ENCODE data around the gene RABGAP1L.

Gene RABGAP1L

GRCh38 chr1:174734270-174734669 is 575.0 kb downstream of the RABGAP1L start:
- H3K4me1 ChIP-seq (ENCODE audit: control extremely low read depth in 1 of 4, control insufficient read depth in 4 of 4, insufficient read depth in 4 of 4, low read length in 3 of 4) = no peaks in the 10 kb centered on the region
- no peak overlapping the region for H3K4me3 ChIP-seq (ENCODE audit: control insufficient read depth in 1 of 7, extremely low read depth in 1 of 7, insufficient read depth in 4 of 7, low read depth in 2 of 7, low read length in 6 of 7)
- CTCF ChIA-PET = interaction anchor here (1.2 kb wide), 1 partner anchor 472 kb away, joined by 4 read pairs; no protein-coding TSS in a partner anchor
- WGBS (ENCODE audit: insufficient coverage) = 100% methylated on average over 2 of the region's 2 CpGs
- H3K9me3 ChIP-seq (ENCODE audit: control extremely low read depth in 1 of 5, control insufficient read depth in 4 of 5, insufficient read depth in 2 of 5, low read depth in 1 of 5, low read length in 4 of 5) = peaks cover 0 to 9% (median 3%) of the 10 kb centered on the region in 5 experiments
- no peak for DNase-seq
- no peak overlapping the region for H3K27ac ChIP-seq (ENCODE audit: insufficient read depth in 1 of 2, low read depth in 1 of 2, low read length in 2 of 2, poor library complexity in 1 of 2, severe bottlenecking in 2 of 2)
- H3K27me3 ChIP-seq (replicated peaks in 2 of 5; ENCODE audit: control insufficient read depth in 4 of 5, insufficient read depth in 5 of 5, low read length in 4 of 5) = no peaks in the 10 kb centered on the region
- H3K36me3 ChIP-seq (ENCODE audit: control insufficient read depth in 4 of 4, insufficient read depth in 4 of 4, low read length in 3 of 4) = peaks cover 0 to 2% (median 0%) of the 10 kb centered on the region in 4 experiments
- POLR2A ChIA-PET = no interaction called here

GRCh38 chr1:174736831-174737230 is 577.5 kb downstream of the RABGAP1L start:
- no peaks in the 10 kb centered on the region for H3K27me3 ChIP-seq (replicated peaks in 2 of 5; ENCODE audit: control insufficient read depth in 4 of 5, insufficient read depth in 5 of 5, low read length in 4 of 5)
- H3K4me3 ChIP-seq (ENCODE audit: control insufficient read depth in 1 of 7, extremely low read depth in 1 of 7, insufficient read depth in 4 of 7, low read depth in 2 of 7, low read length in 6 of 7) = no peak overlapping the region
- POLR2A ChIA-PET = no interaction called here
- no peak overlapping the region for H3K27ac ChIP-seq (ENCODE audit: insufficient read depth in 1 of 2, low read depth in 1 of 2, low read length in 2 of 2, poor library complexity in 1 of 2, severe bottlenecking in 2 of 2)
- peaks cover 0 to 2% (median 0%) of the 10 kb centered on the region in 4 experiments for H3K36me3 ChIP-seq (ENCODE audit: control insufficient read depth in 4 of 4, insufficient read depth in 4 of 4, low read length in 3 of 4)
- H3K9me3 ChIP-seq (ENCODE audit: control extremely low read depth in 1 of 5, control insufficient read depth in 4 of 5, insufficient read depth in 2 of 5, low read depth in 1 of 5, low read length in 4 of 5) = peaks cover 0 to 9% (median 3%) of the 10 kb centered on the region in 5 experiments
- no peak for DNase-seq
- CTCF ChIA-PET = interaction anchor here (1.1 kb wide), 1 partner anchor 475 kb away, joined by 4 read pairs; no protein-coding TSS in a partner anchor
- WGBS (ENCODE audit: insufficient coverage) = 100% methylated on average over 2 of the region's 2 CpGs
- H3K4me1 ChIP-seq (ENCODE audit: control extremely low read depth in 1 of 4, control insufficient read depth in 4 of 4, insufficient read depth in 4 of 4, low read length in 3 of 4) = no peaks in the 10 kb centered on the region

- no peaks in the 10 kb centered on the region for H3K27me3 ChIP-seq (replicated peaks in 2 of 5; ENCODE audit: control insufficient read depth in 4 of 5, insufficient read depth in 5 of 5, low read length in 4 of 5)
- peaks cover 0 to 9% (median 3%) of the 10 kb centered on the region in 5 experiments for H3K9me3 ChIP-seq (ENCODE audit: control extremely low read depth in 1 of 5, control insufficient read depth in 4 of 5, insufficient read depth in 2 of 5, low read depth in 1 of 5, low read length in 4 of 5)
- H3K4me1 ChIP-seq (ENCODE audit: control extremely low read depth in 1 of 4, control insufficient read depth in 4 of 4, insufficient read depth in 4 of 4, low read length in 3 of 4) = peaks cover 0 to 8% (median 4%) of the 10 kb centered on the region in 4 experiments
- peaks cover 0 to 2% (median 0%) of the 10 kb centered on the region in 4 experiments for H3K36me3 ChIP-seq (ENCODE audit: control insufficient read depth in 4 of 4, insufficient read depth in 4 of 4, low read length in 3 of 4)
- H3K4me3 ChIP-seq (ENCODE audit: control insufficient read depth in 1 of 7, extremely low read depth in 1 of 7, insufficient read depth in 4 of 7, low read depth in 2 of 7, low read length in 6 of 7) = no peak overlapping the region
- POLR2A ChIA-PET = no interaction called here
- no peak overlapping the region for H3K27ac ChIP-seq (ENCODE audit: insufficient read depth in 1 of 2, low read depth in 1 of 2, low read length in 2 of 2, poor library complexity in 1 of 2, severe bottlenecking in 2 of 2)
- peak in 2 of 3 donors; percentile 22 to 48 for DNase-seq
- no CpG with 5 or more reads among the region's 2 CpGs for WGBS (ENCODE audit: insufficient coverage)
- CTCF ChIA-PET = interaction anchor here (0.6 to 3.0 kb wide), 2 partner anchors 482 to 847 kb away, joined by 3 to 11 read pairs; no protein-coding TSS in a partner anchor
Measured at GRCh38 chr1:174740249-174740968, 581.1 kb downstream of the RABGAP1L start.

GRCh38 chr1:174742805-174743653 is 583.7 kb downstream of the RABGAP1L start:
- Histone ChIP-seq H3K4me3 (ENCODE audit: control insufficient read depth in 1 of 7, extremely low read depth in 1 of 7, insufficient read depth in 4 of 7, low read depth in 2 of 7, low read length in 6 of 7) (no peak overlapping the region), H3K27ac (ENCODE audit: insufficient read depth in 1 of 2, low read depth in 1 of 2, low read length in 2 of 2, poor library complexity in 1 of 2, severe bottlenecking in 2 of 2) (no peak overlapping the region), H3K4me1 (ENCODE audit: control extremely low read depth in 1 of 4, control insufficient read depth in 4 of 4, insufficient read depth in 4 of 4, low read length in 3 of 4) (peaks cover 0 to 8% (median 4%) of the 10 kb centered on the region in 4 experiments), H3K27me3 (replicated peaks in 2 of 5; ENCODE audit: control insufficient read depth in 4 of 5, insufficient read depth in 5 of 5, low read length in 4 of 5) (no peaks in the 10 kb centered on the region), H3K36me3 (ENCODE audit: control insufficient read depth in 4 of 4, insufficient read depth in 4 of 4, low read length in 3 of 4) (no peaks in the 10 kb centered on the region), H3K9me3 (ENCODE audit: control extremely low read depth in 1 of 5, control insufficient read depth in 4 of 5, insufficient read depth in 2 of 5, low read depth in 1 of 5, low read length in 4 of 5) (no peaks in the 10 kb centered on the region)
- POLR2A ChIA-PET = no interaction called here
- CTCF ChIA-PET = interaction anchor here (0.6 to 8.0 kb wide), 4 partner anchors 11 to 484 kb away, joined by 3 to 64 read pairs (median 8); no protein-coding TSS in a partner anchor
- DNase-seq = peak in 2 of 3 donors; percentile 28 to 46
- WGBS (ENCODE audit: insufficient coverage) = 63% methylated on average over 3 of the region's 3 CpGs

GRCh38 chr1:174743654-174744561 is 584.6 kb downstream of the RABGAP1L start:
- no CpG with 5 or more reads among the region's 4 CpGs for WGBS (ENCODE audit: insufficient coverage)
- no peaks in the 10 kb centered on the region for H3K27me3 ChIP-seq (replicated peaks in 2 of 5; ENCODE audit: control insufficient read depth in 4 of 5, insufficient read depth in 5 of 5, low read length in 4 of 5)
- POLR2A ChIA-PET = no interaction called here
- H3K4me3 ChIP-seq (ENCODE audit: control insufficient read depth in 1 of 7, extremely low read depth in 1 of 7, insufficient read depth in 4 of 7, low read depth in 2 of 7, low read length in 6 of 7) = no peak overlapping the region
- no peak overlapping the region for H3K27ac ChIP-seq (ENCODE audit: insufficient read depth in 1 of 2, low read depth in 1 of 2, low read length in 2 of 2, poor library complexity in 1 of 2, severe bottlenecking in 2 of 2)
- peaks cover 0 to 8% (median 4%) of the 10 kb centered on the region in 4 experiments for H3K4me1 ChIP-seq (ENCODE audit: control extremely low read depth in 1 of 4, control insufficient read depth in 4 of 4, insufficient read depth in 4 of 4, low read length in 3 of 4)
- H3K9me3 ChIP-seq (ENCODE audit: control extremely low read depth in 1 of 5, control insufficient read depth in 4 of 5, insufficient read depth in 2 of 5, low read depth in 1 of 5, low read length in 4 of 5) = no peaks in the 10 kb centered on the region
- no peaks in the 10 kb centered on the region for H3K36me3 ChIP-seq (ENCODE audit: control insufficient read depth in 4 of 4, insufficient read depth in 4 of 4, low read length in 3 of 4)
- CTCF ChIA-PET = interaction anchor here (0.6 to 8.0 kb wide), 8 partner anchors 12 to 489 kb away, joined by 3 to 64 read pairs (median 3); no protein-coding TSS in a partner anchor
- DNase-seq = peak; percentile 50 to 80 (median 75)

- H3K27ac ChIP-seq (ENCODE audit: insufficient read depth in 1 of 2, low read depth in 1 of 2, low read length in 2 of 2, poor library complexity in 1 of 2, severe bottlenecking in 2 of 2) = no peak overlapping the region
- no peak overlapping the region for H3K4me3 ChIP-seq (ENCODE audit: control insufficient read depth in 1 of 7, extremely low read depth in 1 of 7, insufficient read depth in 4 of 7, low read depth in 2 of 7, low read length in 6 of 7)
- ChIA-PET POLR2A (no interaction called here), CTCF (interaction anchor here (1.0 to 8.0 kb wide), 8 partner anchors 13 to 490 kb away, joined by 3 to 64 read pairs (median 4); no protein-coding TSS in a partner anchor)
- H3K9me3 ChIP-seq (ENCODE audit: control extremely low read depth in 1 of 5, control insufficient read depth in 4 of 5, insufficient read depth in 2 of 5, low read depth in 1 of 5, low read length in 4 of 5) = no peaks in the 10 kb centered on the region
- DNase-seq = no peak
- no CpG with 5 or more reads among the region's 2 CpGs for WGBS (ENCODE audit: insufficient coverage)
- H3K36me3 ChIP-seq (ENCODE audit: control insufficient read depth in 4 of 4, insufficient read depth in 4 of 4, low read length in 3 of 4) = no peaks in the 10 kb centered on the region
- peaks cover 0 to 8% (median 4%) of the 10 kb centered on the region in 4 experiments for H3K4me1 ChIP-seq (ENCODE audit: control extremely low read depth in 1 of 4, control insufficient read depth in 4 of 4, insufficient read depth in 4 of 4, low read length in 3 of 4)
- no peaks in the 10 kb centered on the region for H3K27me3 ChIP-seq (replicated peaks in 2 of 5; ENCODE audit: control insufficient read depth in 4 of 5, insufficient read depth in 5 of 5, low read length in 4 of 5)
Measured at GRCh38 chr1:174744886-174745285, 585.6 kb downstream of the RABGAP1L start.
